Neural progenitor cell (in vitro differentiated cells): ENCODE data around the gene TBX18. TPM values are rescaled to one million over a fixed set of nuclear protein-coding genes. Genes with fewer than 3 reads are reported as not detected.

Experiments
- DNase-seq: peaks from one replicate; pipeline ENCODE4 v3.0.0-alpha.2; 2016; ENCODE audit warnings: low spot score
- H2AFZ ChIP-seq: fragments of 200-600 bp; sonication (generic); replicated peaks from 2 replicates; pipeline ENCODE4 v1.6.1; 2016; ENCODE audit warnings: antibody characterized with exemption
- H3F3A ChIP-seq: fragments of 200-600 bp; sonication (generic); 2 replicates; pipeline ENCODE4 v1.6.1; 2016; ENCODE audit warnings: antibody characterized with exemption, low read depth
- H3K27ac ChIP-seq: fragments of 200-600 bp; sonication (generic); 2 replicates; pipeline ENCODE4 v1.5.1; 2016; ENCODE audit warnings: mild to moderate bottlenecking
- H3K27me3 ChIP-seq: fragments of 200-600 bp; sonication (generic); 2 replicates; pipeline ENCODE4 v1.6.1; 2016; ENCODE audit warnings: mild to moderate bottlenecking, moderate library complexity
- H3K36me3 ChIP-seq: fragments of 200-600 bp; sonication (generic); 2 replicates; pipeline ENCODE4 v1.5.1; 2016
- H3K4me1 ChIP-seq: fragments of 200-600 bp; sonication (generic); 2 replicates; pipeline ENCODE4 v1.6.1; 2016; ENCODE audit warnings: mixed run types
- H3K4me2 ChIP-seq: fragments of 200-600 bp; sonication (generic); 2 replicates; pipeline ENCODE4 v1.6.1; 2016
- H3K4me3 ChIP-seq: fragments of 200-600 bp; sonication (generic); 2 replicates; pipeline ENCODE4 v1.5.1; 2016
- H3K79me2 ChIP-seq: fragments of 200-600 bp; sonication (generic); 2 replicates; pipeline ENCODE4 v1.6.1; 2016; ENCODE audit warnings: low read depth
- H3K9ac ChIP-seq: fragments of 200-600 bp; sonication (generic); 2 replicates; pipeline ENCODE4 v1.6.1; 2016
- H3K9me3 ChIP-seq: fragments of 200-600 bp; sonication (generic); 2 replicates; pipeline ENCODE4 v1.5.1; 2016; ENCODE audit warnings: low read depth
- H4K20me1 ChIP-seq: fragments of 200-600 bp; sonication (generic); 2 replicates; pipeline ENCODE4 v1.6.1; 2016; ENCODE audit warnings: low read depth
- H3K27ac Mint-ChIP-seq: 3 replicates; pipeline ENCODE4 v1.8.0; 2021; ENCODE audit warnings: mixed read lengths
- H3K27me3 Mint-ChIP-seq: 2 replicates; pipeline ENCODE4 v1.8.0; 2022; ENCODE audit warnings: low read depth, mild to moderate bottlenecking, inconsistent platforms, moderate library complexity, mixed read lengths; ENCODE audit not compliant: insufficient read depth
- H3K36me3 Mint-ChIP-seq: 3 replicates; pipeline ENCODE4 v1.8.0; 2021; ENCODE audit warnings: mixed read lengths
- H3K4me1 Mint-ChIP-seq: 3 replicates; pipeline ENCODE4 v1.8.0; 2021; ENCODE audit warnings: mixed read lengths
- H3K4me3 Mint-ChIP-seq: 3 replicates; pipeline ENCODE4 v1.8.0; 2021; ENCODE audit warnings: mild to moderate bottlenecking, moderate library complexity, mixed read lengths
- H3K9me3 Mint-ChIP-seq: 3 replicates; pipeline ENCODE4 v1.8.0; 2020; ENCODE audit warnings: mixed read lengths
- EZH2 ChIP-seq: fragments of 200-600 bp; sonication (generic); IDR thresholded peaks from 2 replicates; pipeline ENCODE4 v1.6.1; 2017; ENCODE audit warnings: antibody characterized with exemption, mild to moderate bottlenecking, moderate library complexity
- EZH2phosphoT487 ChIP-seq: fragments of 200-600 bp; sonication (generic); IDR thresholded peaks from 2 replicates; pipeline ENCODE4 v1.6.1; 2017; ENCODE audit warnings: antibody characterized with exemption
- total RNA-seq: library from RNA; depleted of rRNA; stranded (reverse); fragments of >200 nt; gene quantifications from 2 replicates; pipeline ENCODE4 v1.2.3, GENCODE V29; 2015; ENCODE audit warnings: low replicate concordance
- TF ChIP-seq, protein P1 (sequence below): fragments of 200-600 bp; sonication (generic); IDR thresholded peaks from 2 replicates; pipeline ENCODE4 v1.5.1; 2017; ENCODE audit warnings: antibody characterized with exemption, mild to moderate bottlenecking

Gene TBX18
- total RNA-seq, 1 donor from 2014 or later = not detected

DNA sequence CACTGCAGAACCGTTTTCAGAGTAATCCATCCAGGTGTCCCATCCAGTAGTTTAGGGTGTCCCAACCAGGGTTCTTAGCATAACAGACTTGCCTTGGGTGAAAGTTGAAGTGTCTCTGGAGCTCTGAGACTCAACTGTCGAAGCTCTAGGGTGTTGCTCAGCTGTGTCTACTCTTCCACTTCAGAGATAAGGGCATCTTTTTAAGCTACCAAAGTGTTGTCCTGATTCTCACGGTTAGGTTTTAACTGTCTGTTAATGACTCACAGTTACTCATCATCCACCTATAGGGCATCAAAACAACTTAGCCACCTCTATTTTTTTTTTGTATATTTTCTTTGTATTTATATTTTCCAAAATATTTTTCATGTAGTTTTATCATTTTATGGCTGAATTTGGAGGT lies 36.9 kb upstream of the TBX18 start:
- Mint-ChIP-seq H3K36me3 (no peaks in the 10 kb centered on the region), H3K27ac (no peak overlapping the region), H3K4me1 (no peaks in the 10 kb centered on the region), H3K9me3 (no peaks in the 10 kb centered on the region), H3K27me3 (peaks cover 2% of the 10 kb centered on the region), H3K4me3 (no peak overlapping the region)
- no peaks in the 10 kb centered on the region for H3K27me3 ChIP-seq
- H3K79me2 ChIP-seq = no peaks in the 10 kb centered on the region
- TF ChIP-seq, protein P1, sequence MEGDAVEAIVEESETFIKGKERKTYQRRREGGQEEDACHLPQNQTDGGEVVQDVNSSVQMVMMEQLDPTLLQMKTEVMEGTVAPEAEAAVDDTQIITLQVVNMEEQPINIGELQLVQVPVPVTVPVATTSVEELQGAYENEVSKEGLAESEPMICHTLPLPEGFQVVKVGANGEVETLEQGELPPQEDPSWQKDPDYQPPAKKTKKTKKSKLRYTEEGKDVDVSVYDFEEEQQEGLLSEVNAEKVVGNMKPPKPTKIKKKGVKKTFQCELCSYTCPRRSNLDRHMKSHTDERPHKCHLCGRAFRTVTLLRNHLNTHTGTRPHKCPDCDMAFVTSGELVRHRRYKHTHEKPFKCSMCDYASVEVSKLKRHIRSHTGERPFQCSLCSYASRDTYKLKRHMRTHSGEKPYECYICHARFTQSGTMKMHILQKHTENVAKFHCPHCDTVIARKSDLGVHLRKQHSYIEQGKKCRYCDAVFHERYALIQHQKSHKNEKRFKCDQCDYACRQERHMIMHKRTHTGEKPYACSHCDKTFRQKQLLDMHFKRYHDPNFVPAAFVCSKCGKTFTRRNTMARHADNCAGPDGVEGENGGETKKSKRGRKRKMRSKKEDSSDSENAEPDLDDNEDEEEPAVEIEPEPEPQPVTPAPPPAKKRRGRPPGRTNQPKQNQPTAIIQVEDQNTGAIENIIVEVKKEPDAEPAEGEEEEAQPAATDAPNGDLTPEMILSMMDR = no peak
- TF ChIP-seq EZH2phosphoT487 = no peak
- no peak for TF ChIP-seq EZH2
- H3K4me3 ChIP-seq = no peak overlapping the region
- H2AFZ ChIP-seq = no peak overlapping the region
- no peak overlapping the region for H3K9ac ChIP-seq
- no peaks in the 10 kb centered on the region for H4K20me1 ChIP-seq
- H3K36me3 ChIP-seq = no peaks in the 10 kb centered on the region
- H3K4me2 ChIP-seq = no peak overlapping the region
- no peaks in the 10 kb centered on the region for H3F3A ChIP-seq
- no peaks in the 10 kb centered on the region for H3K9me3 ChIP-seq
- no peak overlapping the region for H3K27ac ChIP-seq
- no peaks in the 10 kb centered on the region for H3K4me1 ChIP-seq
- DNase-seq = no peak

GRCh38 chr6:84798257-84798656 lies 33.9 kb upstream of the TBX18 start:
- Histone ChIP-seq H3K9me3 (no peaks in the 10 kb centered on the region), H2AFZ (no peak overlapping the region), H3K36me3 (no peaks in the 10 kb centered on the region), H3F3A (no peaks in the 10 kb centered on the region), H3K9ac (no peak overlapping the region), H3K4me3 (no peak overlapping the region), H3K79me2 (no peaks in the 10 kb centered on the region), H3K4me2 (no peak overlapping the region), H4K20me1 (no peaks in the 10 kb centered on the region), H3K27me3 (no peaks in the 10 kb centered on the region), H3K4me1 (no peaks in the 10 kb centered on the region), H3K27ac (no peak overlapping the region)
- no peak for DNase-seq
- Mint-ChIP-seq H3K9me3 (no peaks in the 10 kb centered on the region), H3K36me3 (no peaks in the 10 kb centered on the region), H3K4me1 (no peaks in the 10 kb centered on the region), H3K27me3 (no peaks in the 10 kb centered on the region), H3K27ac (no peak overlapping the region), H3K4me3 (no peak overlapping the region)
- TF ChIP-seq, protein P1 = no peak
- TF ChIP-seq EZH2phosphoT487 (no peak), EZH2 (no peak)

- H3K4me1 Mint-ChIP-seq = no peaks in the 10 kb centered on the region
- Histone ChIP-seq H2AFZ (no peak overlapping the region), H3F3A (no peaks in the 10 kb centered on the region), H3K27me3 (no peaks in the 10 kb centered on the region), H3K9me3 (no peaks in the 10 kb centered on the region), H3K4me2 (no peak overlapping the region), H4K20me1 (no peaks in the 10 kb centered on the region), H3K36me3 (no peaks in the 10 kb centered on the region), H3K27ac (no peak overlapping the region), H3K9ac (no peak overlapping the region), H3K4me3 (no peak overlapping the region), H3K4me1 (no peaks in the 10 kb centered on the region), H3K79me2 (no peaks in the 10 kb centered on the region)
- H3K4me3 Mint-ChIP-seq = no peak overlapping the region
- TF ChIP-seq, protein P1 = no peak
- TF ChIP-seq EZH2phosphoT487 = no peak
- TF ChIP-seq EZH2 = no peak
- H3K27me3 Mint-ChIP-seq = no peaks in the 10 kb centered on the region
- no peaks in the 10 kb centered on the region for H3K36me3 Mint-ChIP-seq
- no peaks in the 10 kb centered on the region for H3K9me3 Mint-ChIP-seq
- no peak for DNase-seq
- H3K27ac Mint-ChIP-seq = no peak overlapping the region
These were observed 31.9 kb upstream of the TBX18 start for GRCh38 chr6:84796343-84796742.
